A673 (cell line): ENCODE data around the gene CHAMP1. TPM values are rescaled to one million over a fixed set of nuclear protein-coding genes. Genes with fewer than 3 reads are reported as not detected.

Source experiments
- BruUV-seq: library from RNA; stranded (reverse); fragments of 400-500 nt; replicated peaks from 2 replicates; lab custom pipeline; 2021; lab: Mats Ljungman, UMichigan
- CTCF ChIA-PET: fragments of 300-600 bp; sonication (Branson Sonifier 250); formaldehyde crosslinking; loops from one replicate; lab custom pipeline; 2022; ENCODE audit warnings: antibody characterized with exemption; lab: Charles Lee
- POLR2A ChIA-PET: fragments of 300-600 bp; sonication (Branson Sonifier 250); formaldehyde crosslinking; loops from one replicate; lab custom pipeline; 2022; ENCODE audit warnings: antibody characterized with exemption; ENCODE audit not compliant: low non-redundant PET; lab: Charles Lee
- DNase-seq: peaks from one replicate; pipeline ENCODE4 v3.0.0-alpha.2; 2015; ENCODE audit warnings: low spot score
- H3K27ac ChIP-seq: fragments of 200-600 bp; sonication (generic); 2 replicates; pipeline ENCODE4 v1.5.1; 2016; ENCODE audit warnings: mixed run types, low read depth, mild to moderate bottlenecking, mixed read lengths, antibody characterized with exemption, low read length; ENCODE audit not compliant: poor library complexity, severe bottlenecking
- H3K27me3 ChIP-seq: fragments of 200-600 bp; sonication (generic); replicated peaks from 2 replicates; pipeline ENCODE4 v1.6.1; 2017; ENCODE audit warnings: mixed run types, low read depth, mild to moderate bottlenecking, mixed read lengths, antibody characterized with exemption, low read length; ENCODE audit not compliant: insufficient read depth, poor library complexity
- H3K36me3 ChIP-seq: fragments of 200-600 bp; sonication (generic); 2 replicates; pipeline ENCODE4 v1.6.1; 2016; ENCODE audit warnings: mixed run types, mild to moderate bottlenecking, mixed read lengths, antibody characterized with exemption, low read length; ENCODE audit not compliant: insufficient read depth, poor library complexity, severe bottlenecking
- H3K4me1 ChIP-seq: fragments of 200-600 bp; sonication (generic); 2 replicates; pipeline ENCODE4 v1.6.1; 2017; ENCODE audit warnings: mixed run types, mild to moderate bottlenecking, mixed read lengths, antibody characterized with exemption, low read length; ENCODE audit not compliant: insufficient read depth, poor library complexity, severe bottlenecking
- H3K4me3 ChIP-seq: fragments of 200-600 bp; sonication (generic); 2 replicates; pipeline ENCODE4 v1.5.1; 2016; ENCODE audit warnings: low read depth, mixed run types, mild to moderate bottlenecking, mixed read lengths, low read length; ENCODE audit not compliant: poor library complexity, severe bottlenecking
- H3K9me3 ChIP-seq: fragments of 200-600 bp; sonication (generic); 2 replicates; pipeline ENCODE4 v1.6.1; 2016; ENCODE audit warnings: mixed run types, low read depth, mild to moderate bottlenecking, mixed read lengths, antibody characterized with exemption, low read length; ENCODE audit not compliant: poor library complexity, severe bottlenecking
- EZH2 ChIP-seq: fragments of 200-600 bp; sonication (generic); IDR thresholded peaks from 2 replicates; pipeline ENCODE4 v1.6.1; 2017; ENCODE audit warnings: borderline replicate concordance, low read depth, mild to moderate bottlenecking, mixed read lengths, antibody characterized with exemption, low read length; ENCODE audit not compliant: poor library complexity, severe bottlenecking
- intact Hi-C: fragments of 100-400 bp; cut with micrococcal nuclease; formaldehyde crosslinking; loops from one replicate; pipeline ENCODE4 v1.10.0; 2022; ENCODE audit not compliant: unreplicated experiment
- total RNA-seq: library from RNA; stranded (reverse); gene quantifications from 2 replicates; pipeline ENCODE4 v1.2.3, GENCODE V29; 2021
- TF ChIP-seq, protein P1 (sequence below): fragments of 300-800, 200-600 bp; sonication (generic); conservative IDR thresholded peaks from 2 replicates; pipeline ENCODE4 v1.5.1; 2017; ENCODE audit warnings: low read depth, mild to moderate bottlenecking, antibody characterized with exemption, low read length, moderate library complexity, mixed read lengths

Gene CHAMP1
- total RNA-seq, 1 experiment from 2014 or later, result 31.8 TPM

DNA sequence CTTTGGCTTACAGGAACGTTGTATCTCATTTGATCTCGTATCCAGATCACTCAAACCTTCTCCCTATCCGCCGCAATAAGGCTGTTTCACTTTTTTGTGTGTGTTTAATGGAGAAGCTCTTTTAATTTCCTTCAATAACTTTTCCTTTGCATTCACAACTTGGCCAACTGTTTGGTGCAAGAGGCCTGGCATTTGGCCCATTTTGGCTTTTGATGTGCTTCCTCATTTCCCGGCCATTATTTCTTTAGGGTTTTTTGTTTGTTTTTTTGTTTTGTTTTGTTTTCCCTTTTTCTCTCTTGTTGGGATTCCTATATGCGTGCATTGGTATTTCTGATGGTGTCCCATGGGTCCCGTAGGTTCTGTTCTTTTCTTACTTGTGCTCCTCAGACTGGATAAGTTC is 39.0 kb upstream of the CHAMP1 start:
- Histone ChIP-seq H3K4me1 (peaks cover 5% of the 10 kb centered on the region), H3K36me3 (peaks cover 35% of the 10 kb centered on the region), H3K27me3 (no peaks in the 10 kb centered on the region), H3K4me3 (no peak overlapping the region), H3K9me3 (no peaks in the 10 kb centered on the region), H3K27ac (no peak overlapping the region)
- TF ChIP-seq, protein P1, sequence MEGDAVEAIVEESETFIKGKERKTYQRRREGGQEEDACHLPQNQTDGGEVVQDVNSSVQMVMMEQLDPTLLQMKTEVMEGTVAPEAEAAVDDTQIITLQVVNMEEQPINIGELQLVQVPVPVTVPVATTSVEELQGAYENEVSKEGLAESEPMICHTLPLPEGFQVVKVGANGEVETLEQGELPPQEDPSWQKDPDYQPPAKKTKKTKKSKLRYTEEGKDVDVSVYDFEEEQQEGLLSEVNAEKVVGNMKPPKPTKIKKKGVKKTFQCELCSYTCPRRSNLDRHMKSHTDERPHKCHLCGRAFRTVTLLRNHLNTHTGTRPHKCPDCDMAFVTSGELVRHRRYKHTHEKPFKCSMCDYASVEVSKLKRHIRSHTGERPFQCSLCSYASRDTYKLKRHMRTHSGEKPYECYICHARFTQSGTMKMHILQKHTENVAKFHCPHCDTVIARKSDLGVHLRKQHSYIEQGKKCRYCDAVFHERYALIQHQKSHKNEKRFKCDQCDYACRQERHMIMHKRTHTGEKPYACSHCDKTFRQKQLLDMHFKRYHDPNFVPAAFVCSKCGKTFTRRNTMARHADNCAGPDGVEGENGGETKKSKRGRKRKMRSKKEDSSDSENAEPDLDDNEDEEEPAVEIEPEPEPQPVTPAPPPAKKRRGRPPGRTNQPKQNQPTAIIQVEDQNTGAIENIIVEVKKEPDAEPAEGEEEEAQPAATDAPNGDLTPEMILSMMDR, result no peak
- TF ChIP-seq EZH2, result no peak
- intact Hi-C loops, result no loop called here
- POLR2A ChIA-PET, result no interaction called here
- DNase-seq, result no peak
- no TSS peak for BruUV-seq
- CTCF ChIA-PET, result no interaction called here

DNA sequence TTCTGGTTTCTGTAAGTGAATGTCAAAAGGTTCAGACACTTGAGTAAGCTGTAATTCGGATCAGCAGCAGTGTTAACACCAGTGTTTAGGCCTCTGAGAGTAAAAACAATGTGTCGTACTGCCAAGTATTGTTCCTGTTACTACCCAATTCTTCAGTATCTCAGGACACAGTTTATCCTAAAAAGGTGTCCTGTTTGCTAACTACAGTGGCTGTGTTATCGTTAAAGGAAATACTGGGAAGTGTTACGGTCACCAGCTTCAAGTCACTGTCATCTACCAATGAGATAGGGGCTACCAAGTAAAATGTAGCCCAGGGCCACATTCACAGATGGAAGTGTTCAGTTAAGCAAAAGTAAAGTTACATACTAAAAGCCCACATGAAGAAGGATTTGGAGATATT is 35.2 kb upstream of the CHAMP1 start:
- POLR2A ChIA-PET, result interaction anchor here (0.8 kb wide), 1 partner anchor 94 kb away, joined by 4 read pairs; no protein-coding TSS in a partner anchor
- TF ChIP-seq EZH2, result no peak
- TF ChIP-seq, protein P1, result no peak
- no peak overlapping the region for H3K4me3 ChIP-seq
- H3K27ac ChIP-seq, result no peak overlapping the region
- CTCF ChIA-PET, result no interaction called here
- no TSS peak for BruUV-seq
- intact Hi-C loops, result no loop called here
- H3K27me3 ChIP-seq, result no peaks in the 10 kb centered on the region
- peaks cover 17% of the 10 kb centered on the region for H3K4me1 ChIP-seq
- H3K36me3 ChIP-seq, result peaks cover 15% of the 10 kb centered on the region
- no peaks in the 10 kb centered on the region for H3K9me3 ChIP-seq
- DNase-seq, result no peak

DNA sequence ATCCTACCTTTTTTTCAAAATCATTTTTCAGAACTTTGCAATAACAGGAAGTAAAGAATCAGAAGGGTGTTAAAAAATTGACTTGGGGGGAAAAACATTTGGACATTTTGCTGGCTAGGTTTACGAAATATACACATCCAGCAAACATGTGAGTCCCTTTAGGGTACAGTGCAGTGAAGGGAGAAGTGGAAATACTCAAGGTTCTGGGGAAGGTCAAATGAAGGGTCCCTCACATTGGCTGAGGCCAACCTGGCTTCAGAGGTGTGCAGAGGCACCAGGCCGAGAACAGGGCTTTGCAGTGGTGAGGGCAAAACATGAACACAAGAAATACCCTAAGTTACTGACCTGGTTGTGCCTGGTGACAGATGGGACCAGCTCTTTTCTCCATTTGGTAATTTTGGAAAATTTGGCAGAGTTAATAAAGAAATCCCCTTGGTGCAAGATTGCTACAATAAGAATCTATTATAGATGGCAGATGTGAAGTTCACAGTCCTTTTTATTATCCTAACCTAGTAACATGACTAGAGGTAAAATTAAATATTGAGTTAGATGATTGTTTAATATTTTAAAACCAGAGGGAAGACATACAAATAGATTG is 34.4 kb upstream of the CHAMP1 start:
- Histone ChIP-seq H3K27ac (peak overlapping the region; percentile 100), H3K4me1 (peaks cover 17% of the 10 kb centered on the region), H3K27me3 (no peaks in the 10 kb centered on the region), H3K9me3 (no peaks in the 10 kb centered on the region), H3K4me3 (no peak overlapping the region), H3K36me3 (peaks cover 15% of the 10 kb centered on the region)
- CTCF ChIA-PET, result no interaction called here
- DNase-seq, result no peak
- no TSS peak for BruUV-seq
- intact Hi-C loops, result no loop called here
- POLR2A ChIA-PET, result interaction anchor here (0.8 kb wide), 1 partner anchor 95 kb away, joined by 4 read pairs; no protein-coding TSS in a partner anchor
- TF ChIP-seq, protein P1, result no peak
- no peak for TF ChIP-seq EZH2
